Caco-2 (cell line): ENCODE measurements around the gene KLHL1. TPM values are rescaled to one million over a fixed set of nuclear protein-coding genes. Genes with fewer than 3 reads are reported as not detected.

Experiments
- BruUV-seq: library from RNA; stranded (reverse); fragments of 400-500 nt; replicated peaks from 2 replicates; lab custom pipeline; 2021; lab: Mats Ljungman, UMichigan
- CTCF ChIA-PET: fragments of 300-600 bp; sonication (Branson Sonifier 250); formaldehyde crosslinking; loops from one replicate; lab custom pipeline; 2022; ENCODE audit warnings: antibody characterized with exemption; lab: Charles Lee
- POLR2A ChIA-PET: fragments of 300-600 bp; sonication (Branson Sonifier 250); formaldehyde crosslinking; loops from one replicate; lab custom pipeline; 2022; ENCODE audit warnings: antibody characterized with exemption; lab: Charles Lee
- DNase-seq, 2 experiments: peaks; one replicate each; pipeline versions ENCODE4 v3.0.0 to v3.0.0-alpha.2; 2020 to 2022
- H3K27me3 ChIP-seq: replicated peaks from 2 replicates; pipeline ENCODE4 v1.6.0; 2011; ENCODE audit warnings: low read length; ENCODE audit not compliant: control insufficient read depth, insufficient read depth
- H3K36me3 ChIP-seq: 2 replicates; pipeline ENCODE4 v1.5.1; 2011; ENCODE audit warnings: low read length; ENCODE audit not compliant: control insufficient read depth, insufficient read depth
- H3K4me1 ChIP-seq: fragments of 250-450 bp; sonication (Bioruptor Pico); 2 replicates; pipeline ENCODE4 v1.5.1; 2020; ENCODE audit warnings: mild to moderate bottlenecking
- H3K4me3 ChIP-seq: 2 replicates; pipeline ENCODE4 v1.5.1; 2011; ENCODE audit warnings: low read depth, mild to moderate bottlenecking, control low read depth, low read length
- H3K9me3 ChIP-seq: fragments of 250-450 bp; sonication (Bioruptor Pico); 2 replicates; pipeline ENCODE4 v1.5.1; 2020; ENCODE audit warnings: mild to moderate bottlenecking, moderate library complexity
- H3K27ac Mint-ChIP-seq: one replicate; pipeline ENCODE4 v1.8.0; 2022; ENCODE audit warnings: mixed read lengths; ENCODE audit not compliant: unreplicated experiment
- H3K27me3 Mint-ChIP-seq: one replicate; pipeline ENCODE4 v1.8.0; 2022; ENCODE audit warnings: mixed read lengths; ENCODE audit not compliant: insufficient read depth, unreplicated experiment
- H3K36me3 Mint-ChIP-seq: one replicate; pipeline ENCODE4 v1.8.0; 2022; ENCODE audit warnings: mild to moderate bottlenecking, mixed read lengths; ENCODE audit not compliant: insufficient read depth, unreplicated experiment
- H3K4me1 Mint-ChIP-seq: one replicate; pipeline ENCODE4 v1.8.0; 2022; ENCODE audit warnings: low read depth, mixed read lengths; ENCODE audit not compliant: unreplicated experiment
- H3K4me3 Mint-ChIP-seq: one replicate; pipeline ENCODE4 v1.8.0; 2022; ENCODE audit warnings: mild to moderate bottlenecking, moderate library complexity, mixed read lengths; ENCODE audit not compliant: unreplicated experiment
- H3K9me3 Mint-ChIP-seq: one replicate; pipeline ENCODE4 v1.8.0; 2022; ENCODE audit warnings: mixed read lengths; ENCODE audit not compliant: unreplicated experiment
- CTCF ChIP-seq, 2 experiments: fragments of 200-600 bp in 1 of 2; IDR thresholded peaks; 1 replicate in 1 of 2; 2 replicates in 1 of 2; pipeline versions ENCODE4 v1.5.1 to v1.8.0; 2011 to 2022; ENCODE audit warnings: antibody characterized with exemption in 1 of 2, control low read depth in 1 of 2, inconsistent platforms in 1 of 2, low read depth in 1 of 2, low read length in 1 of 2, mild to moderate bottlenecking in 1 of 2, moderate library complexity in 1 of 2; ENCODE audit not compliant: insufficient read depth in 1 of 2, severe bottlenecking in 1 of 2, unreplicated experiment in 1 of 2
- intact Hi-C: fragments of 100-400 bp; cut with micrococcal nuclease; formaldehyde crosslinking; loops from one replicate; pipeline ENCODE4 v1.10.0; 2022; ENCODE audit not compliant: unreplicated experiment
- total RNA-seq: library from RNA; stranded (reverse); gene quantifications from 2 replicates; pipeline ENCODE4 v1.2.3, GENCODE V29; 2022

KLHL1 gene
- total RNA-seq, 1 experiment from 2014 or later: not detected

GRCh38 chr13:69904784-69905183 lies 203.5 kb downstream of the KLHL1 start:
- H3K9me3 Mint-ChIP-seq: no peaks in the 10 kb centered on the region
- H3K4me3 Mint-ChIP-seq: no peak overlapping the region
- Histone ChIP-seq H3K9me3 (no peaks in the 10 kb centered on the region), H3K4me1 (no peaks in the 10 kb centered on the region), H3K36me3 (no peaks in the 10 kb centered on the region), H3K27me3 (no peaks in the 10 kb centered on the region), H3K4me3 (no peak overlapping the region)
- H3K27me3 Mint-ChIP-seq: no peaks in the 10 kb centered on the region
- no peak for TF ChIP-seq CTCF (IDR thresholded peaks at IDR 0.05; ENCODE audit: insufficient read depth in 1 of 2, low read depth in 1 of 2, low read length in 1 of 2, severe bottlenecking in 1 of 2, unreplicated experiment in 1 of 2)
- BruUV-seq: no TSS peak
- DNase-seq: no peak
- POLR2A ChIA-PET: no interaction called here
- H3K36me3 Mint-ChIP-seq: no peaks in the 10 kb centered on the region
- intact Hi-C loops: no loop called here
- no peak overlapping the region for H3K27ac Mint-ChIP-seq
- no peaks in the 10 kb centered on the region for H3K4me1 Mint-ChIP-seq
- CTCF ChIA-PET: no interaction called here

- Histone ChIP-seq H3K9me3 (no peaks in the 10 kb centered on the region), H3K4me1 (no peaks in the 10 kb centered on the region), H3K36me3 (no peaks in the 10 kb centered on the region), H3K4me3 (no peak overlapping the region), H3K27me3 (no peaks in the 10 kb centered on the region)
- ChIA-PET POLR2A (no interaction called here), CTCF (no interaction called here)
- no peak for DNase-seq
- H3K4me3 Mint-ChIP-seq: no peak overlapping the region
- no peak overlapping the region for H3K27ac Mint-ChIP-seq
- intact Hi-C loops: no loop called here
- no peaks in the 10 kb centered on the region for H3K4me1 Mint-ChIP-seq
- BruUV-seq: no TSS peak
- H3K27me3 Mint-ChIP-seq: no peaks in the 10 kb centered on the region
- H3K9me3 Mint-ChIP-seq: no peaks in the 10 kb centered on the region
- no peak for TF ChIP-seq CTCF (IDR thresholded peaks at IDR 0.05; ENCODE audit: insufficient read depth in 1 of 2, low read depth in 1 of 2, low read length in 1 of 2, severe bottlenecking in 1 of 2, unreplicated experiment in 1 of 2)
- no peaks in the 10 kb centered on the region for H3K36me3 Mint-ChIP-seq
Measured at GRCh38 chr13:69903081-69903480, 205.2 kb downstream of the KLHL1 start.

- ChIA-PET CTCF (no interaction called here), POLR2A (no interaction called here)
- no peaks in the 10 kb centered on the region for H3K4me1 Mint-ChIP-seq
- no peaks in the 10 kb centered on the region for H3K9me3 ChIP-seq
- intact Hi-C loops: no loop called here
- H3K4me1 ChIP-seq: no peaks in the 10 kb centered on the region
- H3K27ac Mint-ChIP-seq: no peak overlapping the region
- H3K27me3 ChIP-seq: no peaks in the 10 kb centered on the region
- H3K36me3 Mint-ChIP-seq: no peaks in the 10 kb centered on the region
- H3K9me3 Mint-ChIP-seq: no peaks in the 10 kb centered on the region
- DNase-seq: no peak
- no peak for TF ChIP-seq CTCF (IDR thresholded peaks at IDR 0.05; ENCODE audit: insufficient read depth in 1 of 2, low read depth in 1 of 2, low read length in 1 of 2, severe bottlenecking in 1 of 2, unreplicated experiment in 1 of 2)
- H3K4me3 Mint-ChIP-seq: no peak overlapping the region
- no peak overlapping the region for H3K4me3 ChIP-seq
- no TSS peak for BruUV-seq
- no peaks in the 10 kb centered on the region for H3K27me3 Mint-ChIP-seq
- no peaks in the 10 kb centered on the region for H3K36me3 ChIP-seq
Measured at GRCh38 chr13:69882451-69882850, 225.8 kb downstream of the KLHL1 start.
